ENCODE measurements around the gene ZNF366.

Gene ZNF366

GRCh38 chr5:72508241-72509170 lies 1.3 kb upstream of the ZNF366 start:
- Histone ChIP-seq H3K9ac (ENCODE audit: low read depth in 1 of 2, low read length in 2 of 2) (no peak overlapping the region), H3K27ac (ENCODE audit: low read depth in 2 of 2, low read length in 2 of 2) (no peak overlapping the region), H3K4me1 (ENCODE audit: control insufficient read depth in 2 of 2, insufficient read depth in 2 of 2, low read length in 2 of 2) (peaks cover 0 to 7% of the 10 kb centered on the region in 2 donors), H3K36me3 (ENCODE audit: control insufficient read depth in 2 of 2, insufficient read depth in 2 of 2, low read length in 2 of 2) (no peaks in the 10 kb centered on the region), H3K27me3 (ENCODE audit: control insufficient read depth in 2 of 2, insufficient read depth in 2 of 2, low read length in 2 of 2) (no peaks in the 10 kb centered on the region), H3K4me3 (ENCODE audit: low read length in 2 of 2) (no peak overlapping the region), H3K9me3 (ENCODE audit: control insufficient read depth in 2 of 2, low read length in 2 of 2) (no peaks in the 10 kb centered on the region)

DNA sequence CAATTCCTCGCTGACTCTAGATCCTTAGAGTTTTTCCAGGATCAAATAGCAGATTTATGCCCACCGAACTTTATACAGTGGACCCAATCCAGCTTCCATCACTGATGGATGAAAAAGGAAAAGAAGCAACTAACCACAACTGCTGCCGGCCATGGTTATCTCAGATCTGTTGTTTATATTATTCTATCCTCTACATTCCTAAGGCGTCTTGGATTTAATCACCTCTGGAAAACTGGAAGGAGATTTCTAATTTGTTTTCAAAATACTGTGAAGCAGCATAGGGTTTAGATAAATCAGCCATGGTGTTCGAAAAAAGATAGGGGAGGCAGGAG lies 663 bp upstream of the ZNF366 start:
- no peaks in the 10 kb centered on the region for H3K9me3 ChIP-seq (ENCODE audit: control insufficient read depth in 2 of 2, low read length in 2 of 2)
- H3K4me3 ChIP-seq (ENCODE audit: low read length in 2 of 2), result no peak overlapping the region
- H3K4me1 ChIP-seq (ENCODE audit: control insufficient read depth in 2 of 2, insufficient read depth in 2 of 2, low read length in 2 of 2), result peaks cover 0 to 7% of the 10 kb centered on the region in 2 donors
- H3K36me3 ChIP-seq (ENCODE audit: control insufficient read depth in 2 of 2, insufficient read depth in 2 of 2, low read length in 2 of 2), result no peaks in the 10 kb centered on the region
- H3K9ac ChIP-seq (ENCODE audit: low read depth in 1 of 2, low read length in 2 of 2), result no peak overlapping the region
- peak overlapping the region in 1 of 2 donors; percentile 1 for H3K27ac ChIP-seq (ENCODE audit: low read depth in 2 of 2, low read length in 2 of 2)
- no peaks in the 10 kb centered on the region for H3K27me3 ChIP-seq (ENCODE audit: control insufficient read depth in 2 of 2, insufficient read depth in 2 of 2, low read length in 2 of 2)

- no peaks in the 10 kb centered on the region for H3K9me3 ChIP-seq (ENCODE audit: control insufficient read depth in 2 of 2, low read length in 2 of 2)
- no peaks in the 10 kb centered on the region for H3K36me3 ChIP-seq (ENCODE audit: control insufficient read depth in 2 of 2, insufficient read depth in 2 of 2, low read length in 2 of 2)
- peaks cover 0 to 3% of the 10 kb centered on the region in 2 donors for H3K4me1 ChIP-seq (ENCODE audit: control insufficient read depth in 2 of 2, insufficient read depth in 2 of 2, low read length in 2 of 2)
- peak overlapping the region in 1 of 2 donors; percentile 35 for H3K4me3 ChIP-seq (ENCODE audit: low read length in 2 of 2)
- no peak overlapping the region for H3K9ac ChIP-seq (ENCODE audit: low read depth in 1 of 2, low read length in 2 of 2)
- no peaks in the 10 kb centered on the region for H3K27me3 ChIP-seq (ENCODE audit: control insufficient read depth in 2 of 2, insufficient read depth in 2 of 2, low read length in 2 of 2)
- H3K27ac ChIP-seq (ENCODE audit: low read depth in 2 of 2, low read length in 2 of 2), result no peak overlapping the region
Observed at GRCh38 chr5:72506158-72506549, 1.1 kb downstream of the ZNF366 start.

DNA sequence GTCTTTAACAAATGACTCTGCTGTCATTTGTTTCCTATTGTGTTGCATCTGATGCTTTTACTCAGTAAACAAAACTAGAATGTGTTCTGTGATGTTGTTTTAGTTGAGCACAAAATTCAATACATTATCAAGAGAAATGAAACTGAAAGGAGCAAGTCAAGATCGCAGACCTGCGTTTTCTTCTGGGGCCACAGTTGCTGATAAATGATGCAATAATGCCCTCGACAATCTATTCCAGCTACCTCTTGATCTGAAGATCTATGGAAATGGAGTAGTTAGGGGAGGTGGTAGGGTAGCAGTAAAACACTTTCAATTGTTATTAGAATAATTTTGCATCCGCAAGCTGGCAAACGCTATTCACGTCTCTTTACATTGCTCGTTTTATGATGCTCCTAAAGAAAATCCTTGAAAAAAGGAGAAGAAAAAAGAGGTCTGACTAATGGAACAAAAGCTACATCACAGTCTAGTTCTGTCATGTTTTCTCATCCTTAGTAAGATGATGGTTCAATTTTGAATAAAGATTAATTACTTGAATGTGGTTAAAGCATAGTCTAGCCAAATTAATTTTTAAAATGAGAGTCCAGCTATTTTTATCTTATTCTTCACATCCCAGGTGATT lies 1.6 kb downstream of the ZNF366 start:
- no peak overlapping the region for H3K4me3 ChIP-seq (ENCODE audit: low read length in 2 of 2)
- no peaks in the 10 kb centered on the region for H3K27me3 ChIP-seq (ENCODE audit: control insufficient read depth in 2 of 2, insufficient read depth in 2 of 2, low read length in 2 of 2)
- H3K4me1 ChIP-seq (ENCODE audit: control insufficient read depth in 2 of 2, insufficient read depth in 2 of 2, low read length in 2 of 2), result peaks cover 0 to 3% of the 10 kb centered on the region in 2 donors
- H3K9ac ChIP-seq (ENCODE audit: low read depth in 1 of 2, low read length in 2 of 2), result no peak overlapping the region
- no peaks in the 10 kb centered on the region for H3K36me3 ChIP-seq (ENCODE audit: control insufficient read depth in 2 of 2, insufficient read depth in 2 of 2, low read length in 2 of 2)
- peak overlapping the region in 1 of 2 donors; percentile 18 for H3K27ac ChIP-seq (ENCODE audit: low read depth in 2 of 2, low read length in 2 of 2)
- H3K9me3 ChIP-seq (ENCODE audit: control insufficient read depth in 2 of 2, low read length in 2 of 2), result no peaks in the 10 kb centered on the region

GRCh38 chr5:72505016-72505415 lies 2.2 kb downstream of the ZNF366 start:
- Histone ChIP-seq H3K27ac (ENCODE audit: low read depth in 2 of 2, low read length in 2 of 2) (peak overlapping the region in 1 of 2 donors; percentile 18), H3K9me3 (ENCODE audit: control insufficient read depth in 2 of 2, low read length in 2 of 2) (no peaks in the 10 kb centered on the region), H3K4me1 (ENCODE audit: control insufficient read depth in 2 of 2, insufficient read depth in 2 of 2, low read length in 2 of 2) (peaks cover 0 to 3% of the 10 kb centered on the region in 2 donors), H3K36me3 (ENCODE audit: control insufficient read depth in 2 of 2, insufficient read depth in 2 of 2, low read length in 2 of 2) (no peaks in the 10 kb centered on the region), H3K9ac (ENCODE audit: low read depth in 1 of 2, low read length in 2 of 2) (no peak overlapping the region), H3K27me3 (ENCODE audit: control insufficient read depth in 2 of 2, insufficient read depth in 2 of 2, low read length in 2 of 2) (no peaks in the 10 kb centered on the region), H3K4me3 (ENCODE audit: low read length in 2 of 2) (no peak overlapping the region)

- no peak overlapping the region for H3K27ac ChIP-seq (ENCODE audit: low read depth in 2 of 2, low read length in 2 of 2)
- H3K4me1 ChIP-seq (ENCODE audit: control insufficient read depth in 2 of 2, insufficient read depth in 2 of 2, low read length in 2 of 2), result no peaks in the 10 kb centered on the region
- H3K9me3 ChIP-seq (ENCODE audit: control insufficient read depth in 2 of 2, low read length in 2 of 2), result no peaks in the 10 kb centered on the region
- no peak overlapping the region for H3K4me3 ChIP-seq (ENCODE audit: low read length in 2 of 2)
- H3K9ac ChIP-seq (ENCODE audit: low read depth in 1 of 2, low read length in 2 of 2), result no peak overlapping the region
- no peaks in the 10 kb centered on the region for H3K36me3 ChIP-seq (ENCODE audit: control insufficient read depth in 2 of 2, insufficient read depth in 2 of 2, low read length in 2 of 2)
- H3K27me3 ChIP-seq (ENCODE audit: control insufficient read depth in 2 of 2, insufficient read depth in 2 of 2, low read length in 2 of 2), result no peaks in the 10 kb centered on the region
Observed at GRCh38 chr5:72503888-72504491, 3.2 kb downstream of the ZNF366 start.

- no peak overlapping the region for H3K4me3 ChIP-seq (ENCODE audit: low read length in 2 of 2)
- peaks cover 0 to 4% of the 10 kb centered on the region in 2 donors for H3K4me1 ChIP-seq (ENCODE audit: control insufficient read depth in 2 of 2, insufficient read depth in 2 of 2, low read length in 2 of 2)
- H3K9ac ChIP-seq (ENCODE audit: low read depth in 1 of 2, low read length in 2 of 2), result no peak overlapping the region
- no peaks in the 10 kb centered on the region for H3K9me3 ChIP-seq (ENCODE audit: control insufficient read depth in 2 of 2, low read length in 2 of 2)
- H3K36me3 ChIP-seq (ENCODE audit: control insufficient read depth in 2 of 2, insufficient read depth in 2 of 2, low read length in 2 of 2), result no peaks in the 10 kb centered on the region
- H3K27me3 ChIP-seq (ENCODE audit: control insufficient read depth in 2 of 2, insufficient read depth in 2 of 2, low read length in 2 of 2), result no peaks in the 10 kb centered on the region
- H3K27ac ChIP-seq (ENCODE audit: low read depth in 2 of 2, low read length in 2 of 2), result no peak overlapping the region
Observed at GRCh38 chr5:72501488-72501887, 5.7 kb downstream of the ZNF366 start.

DNA sequence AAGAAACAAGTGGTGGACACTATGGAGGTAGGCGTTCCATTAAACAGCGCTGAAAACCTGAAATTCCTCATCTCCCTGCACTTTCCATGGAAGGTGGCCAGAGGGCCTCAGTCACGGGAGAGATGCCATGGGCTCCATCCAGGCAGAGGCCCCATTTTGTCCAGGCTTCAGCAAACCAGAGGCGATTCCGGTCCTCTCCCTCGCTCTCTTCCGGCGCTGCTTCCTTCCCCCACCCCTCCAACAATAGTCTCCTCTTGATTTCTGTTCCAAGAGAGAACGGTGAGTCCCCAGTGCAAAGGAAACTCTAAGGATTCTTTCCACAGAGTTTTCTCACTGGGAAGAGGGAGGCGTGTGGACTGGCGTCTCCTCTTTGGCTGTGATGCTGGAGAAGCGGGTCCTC lies 7.5 kb downstream of the ZNF366 start:
- no peak overlapping the region for H3K27ac ChIP-seq (ENCODE audit: low read depth in 2 of 2, low read length in 2 of 2)
- H3K4me1 ChIP-seq (ENCODE audit: control insufficient read depth in 2 of 2, insufficient read depth in 2 of 2, low read length in 2 of 2), result peaks cover 0 to 4% of the 10 kb centered on the region in 2 donors
- no peak overlapping the region for H3K9ac ChIP-seq (ENCODE audit: low read depth in 1 of 2, low read length in 2 of 2)
- H3K4me3 ChIP-seq (ENCODE audit: low read length in 2 of 2), result no peak overlapping the region
- no peaks in the 10 kb centered on the region for H3K27me3 ChIP-seq (ENCODE audit: control insufficient read depth in 2 of 2, insufficient read depth in 2 of 2, low read length in 2 of 2)
- H3K9me3 ChIP-seq (ENCODE audit: control insufficient read depth in 2 of 2, low read length in 2 of 2), result no peaks in the 10 kb centered on the region
- no peaks in the 10 kb centered on the region for H3K36me3 ChIP-seq (ENCODE audit: control insufficient read depth in 2 of 2, insufficient read depth in 2 of 2, low read length in 2 of 2)

- H3K9ac ChIP-seq (ENCODE audit: low read depth in 1 of 2, low read length in 2 of 2), result no peak overlapping the region
- no peak overlapping the region for H3K4me3 ChIP-seq (ENCODE audit: low read length in 2 of 2)
- no peaks in the 10 kb centered on the region for H3K27me3 ChIP-seq (ENCODE audit: control insufficient read depth in 2 of 2, insufficient read depth in 2 of 2, low read length in 2 of 2)
- H3K9me3 ChIP-seq (ENCODE audit: control insufficient read depth in 2 of 2, low read length in 2 of 2), result no peaks in the 10 kb centered on the region
- no peaks in the 10 kb centered on the region for H3K36me3 ChIP-seq (ENCODE audit: control insufficient read depth in 2 of 2, insufficient read depth in 2 of 2, low read length in 2 of 2)
- no peak overlapping the region for H3K27ac ChIP-seq (ENCODE audit: low read depth in 2 of 2, low read length in 2 of 2)
- peaks cover 0 to 4% of the 10 kb centered on the region in 2 donors for H3K4me1 ChIP-seq (ENCODE audit: control insufficient read depth in 2 of 2, insufficient read depth in 2 of 2, low read length in 2 of 2)
Observed at GRCh38 chr5:72499090-72499489, 8.1 kb downstream of the ZNF366 start.

DNA sequence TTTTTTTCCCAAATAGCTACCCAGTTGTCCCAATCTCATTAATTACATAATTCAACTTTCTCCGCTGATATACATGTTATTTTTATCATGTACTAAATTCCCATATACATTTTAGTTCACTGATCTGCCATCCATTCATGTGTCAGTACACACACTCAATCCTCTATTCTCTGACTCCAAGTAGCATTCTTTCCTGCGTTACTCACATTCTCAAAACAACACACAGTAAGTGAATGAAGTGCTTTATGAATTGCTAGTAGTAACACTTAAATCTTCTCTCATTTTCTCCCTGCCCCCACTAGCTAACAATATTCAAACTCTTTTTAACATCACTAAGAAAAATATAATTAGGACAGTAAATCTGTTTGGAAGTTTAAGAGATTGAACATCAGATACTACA lies 8.9 kb downstream of the ZNF366 start:
- peaks cover 0 to 4% of the 10 kb centered on the region in 2 donors for H3K4me1 ChIP-seq (ENCODE audit: control insufficient read depth in 2 of 2, insufficient read depth in 2 of 2, low read length in 2 of 2)
- no peak overlapping the region for H3K4me3 ChIP-seq (ENCODE audit: low read length in 2 of 2)
- no peak overlapping the region for H3K9ac ChIP-seq (ENCODE audit: low read depth in 1 of 2, low read length in 2 of 2)
- H3K27me3 ChIP-seq (ENCODE audit: control insufficient read depth in 2 of 2, insufficient read depth in 2 of 2, low read length in 2 of 2), result no peaks in the 10 kb centered on the region
- H3K27ac ChIP-seq (ENCODE audit: low read depth in 2 of 2, low read length in 2 of 2), result no peak overlapping the region
- H3K36me3 ChIP-seq (ENCODE audit: control insufficient read depth in 2 of 2, insufficient read depth in 2 of 2, low read length in 2 of 2), result no peaks in the 10 kb centered on the region
- no peaks in the 10 kb centered on the region for H3K9me3 ChIP-seq (ENCODE audit: control insufficient read depth in 2 of 2, low read length in 2 of 2)
